SK-N-SH (cell line): ENCODE measurements around the gene SLC2A13.

Experiments
- TF ChIP-seq, protein P1 (sequence below): fragments of 150-350 bp; IDR thresholded peaks from 2 replicates; pipeline ENCODE4 v1.6.1; 2016; ENCODE audit warnings: mild to moderate bottlenecking, low read depth, low read length
- TF ChIP-seq, protein P2 (sequence below): fragments of 200-600 bp; sonication (generic); IDR thresholded peaks from 2 replicates; pipeline ENCODE4 v1.6.1; 2017; ENCODE audit warnings: antibody characterized with exemption, mild to moderate bottlenecking, moderate library complexity
- TF ChIP-seq, protein P3 (sequence below): IDR thresholded peaks from 2 replicates; pipeline ENCODE4 v1.6.1; 2012; ENCODE audit warnings: mild to moderate bottlenecking, low read depth, low read length, moderate library complexity

DNA sequence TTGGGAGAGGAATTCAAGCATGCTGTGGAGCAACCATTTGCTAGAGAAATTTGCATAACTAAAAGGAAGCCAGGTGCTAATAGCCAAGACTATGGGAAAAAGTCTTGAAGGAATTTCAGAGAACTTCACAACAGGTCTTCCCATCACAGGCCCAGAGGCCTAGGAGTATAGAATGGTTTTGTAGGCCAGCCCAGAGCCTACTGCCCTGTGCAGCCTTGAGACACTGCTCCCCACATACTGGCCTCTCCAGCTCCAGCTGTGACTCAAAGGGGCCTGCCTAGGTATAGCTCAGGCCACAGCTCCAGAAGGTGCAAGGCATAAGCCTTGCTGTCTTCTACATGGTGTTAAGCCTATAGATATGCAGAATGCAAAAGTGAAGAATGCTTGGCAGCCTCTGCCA is 227.1 kb downstream of the SLC2A13 start:
- TF ChIP-seq, protein P1, sequence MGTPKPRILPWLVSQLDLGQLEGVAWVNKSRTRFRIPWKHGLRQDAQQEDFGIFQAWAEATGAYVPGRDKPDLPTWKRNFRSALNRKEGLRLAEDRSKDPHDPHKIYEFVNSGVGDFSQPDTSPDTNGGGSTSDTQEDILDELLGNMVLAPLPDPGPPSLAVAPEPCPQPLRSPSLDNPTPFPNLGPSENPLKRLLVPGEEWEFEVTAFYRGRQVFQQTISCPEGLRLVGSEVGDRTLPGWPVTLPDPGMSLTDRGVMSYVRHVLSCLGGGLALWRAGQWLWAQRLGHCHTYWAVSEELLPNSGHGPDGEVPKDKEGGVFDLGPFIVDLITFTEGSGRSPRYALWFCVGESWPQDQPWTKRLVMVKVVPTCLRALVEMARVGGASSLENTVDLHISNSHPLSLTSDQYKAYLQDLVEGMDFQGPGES: no peak
- TF ChIP-seq, protein P2, sequence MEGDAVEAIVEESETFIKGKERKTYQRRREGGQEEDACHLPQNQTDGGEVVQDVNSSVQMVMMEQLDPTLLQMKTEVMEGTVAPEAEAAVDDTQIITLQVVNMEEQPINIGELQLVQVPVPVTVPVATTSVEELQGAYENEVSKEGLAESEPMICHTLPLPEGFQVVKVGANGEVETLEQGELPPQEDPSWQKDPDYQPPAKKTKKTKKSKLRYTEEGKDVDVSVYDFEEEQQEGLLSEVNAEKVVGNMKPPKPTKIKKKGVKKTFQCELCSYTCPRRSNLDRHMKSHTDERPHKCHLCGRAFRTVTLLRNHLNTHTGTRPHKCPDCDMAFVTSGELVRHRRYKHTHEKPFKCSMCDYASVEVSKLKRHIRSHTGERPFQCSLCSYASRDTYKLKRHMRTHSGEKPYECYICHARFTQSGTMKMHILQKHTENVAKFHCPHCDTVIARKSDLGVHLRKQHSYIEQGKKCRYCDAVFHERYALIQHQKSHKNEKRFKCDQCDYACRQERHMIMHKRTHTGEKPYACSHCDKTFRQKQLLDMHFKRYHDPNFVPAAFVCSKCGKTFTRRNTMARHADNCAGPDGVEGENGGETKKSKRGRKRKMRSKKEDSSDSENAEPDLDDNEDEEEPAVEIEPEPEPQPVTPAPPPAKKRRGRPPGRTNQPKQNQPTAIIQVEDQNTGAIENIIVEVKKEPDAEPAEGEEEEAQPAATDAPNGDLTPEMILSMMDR: no peak
- TF ChIP-seq, protein P3, sequence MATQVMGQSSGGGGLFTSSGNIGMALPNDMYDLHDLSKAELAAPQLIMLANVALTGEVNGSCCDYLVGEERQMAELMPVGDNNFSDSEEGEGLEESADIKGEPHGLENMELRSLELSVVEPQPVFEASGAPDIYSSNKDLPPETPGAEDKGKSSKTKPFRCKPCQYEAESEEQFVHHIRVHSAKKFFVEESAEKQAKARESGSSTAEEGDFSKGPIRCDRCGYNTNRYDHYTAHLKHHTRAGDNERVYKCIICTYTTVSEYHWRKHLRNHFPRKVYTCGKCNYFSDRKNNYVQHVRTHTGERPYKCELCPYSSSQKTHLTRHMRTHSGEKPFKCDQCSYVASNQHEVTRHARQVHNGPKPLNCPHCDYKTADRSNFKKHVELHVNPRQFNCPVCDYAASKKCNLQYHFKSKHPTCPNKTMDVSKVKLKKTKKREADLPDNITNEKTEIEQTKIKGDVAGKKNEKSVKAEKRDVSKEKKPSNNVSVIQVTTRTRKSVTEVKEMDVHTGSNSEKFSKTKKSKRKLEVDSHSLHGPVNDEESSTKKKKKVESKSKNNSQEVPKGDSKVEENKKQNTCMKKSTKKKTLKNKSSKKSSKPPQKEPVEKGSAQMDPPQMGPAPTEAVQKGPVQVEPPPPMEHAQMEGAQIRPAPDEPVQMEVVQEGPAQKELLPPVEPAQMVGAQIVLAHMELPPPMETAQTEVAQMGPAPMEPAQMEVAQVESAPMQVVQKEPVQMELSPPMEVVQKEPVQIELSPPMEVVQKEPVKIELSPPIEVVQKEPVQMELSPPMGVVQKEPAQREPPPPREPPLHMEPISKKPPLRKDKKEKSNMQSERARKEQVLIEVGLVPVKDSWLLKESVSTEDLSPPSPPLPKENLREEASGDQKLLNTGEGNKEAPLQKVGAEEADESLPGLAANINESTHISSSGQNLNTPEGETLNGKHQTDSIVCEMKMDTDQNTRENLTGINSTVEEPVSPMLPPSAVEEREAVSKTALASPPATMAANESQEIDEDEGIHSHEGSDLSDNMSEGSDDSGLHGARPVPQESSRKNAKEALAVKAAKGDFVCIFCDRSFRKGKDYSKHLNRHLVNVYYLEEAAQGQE: no peak
